ENCODE results near the gene SMTNL2.

DNA sequence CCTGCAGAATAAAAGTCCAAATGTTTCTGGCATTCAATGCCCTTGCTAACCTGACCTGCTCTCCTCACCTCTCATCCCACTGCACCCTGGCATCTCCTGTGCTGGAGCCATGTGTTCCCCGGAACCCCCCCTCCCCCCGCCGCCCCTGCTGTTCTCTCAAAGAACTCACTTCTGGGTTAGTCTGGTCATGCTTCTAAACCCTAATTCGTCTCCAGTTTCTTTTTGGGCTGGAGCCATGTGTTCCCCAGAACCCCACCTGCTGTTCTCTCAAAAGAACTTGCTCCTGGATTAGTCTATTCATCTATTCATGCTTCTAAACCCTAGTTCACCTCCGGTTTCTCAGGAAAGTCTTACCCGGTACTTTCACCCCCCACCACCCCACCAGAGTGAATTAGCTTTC lies 58.0 kb downstream of the SMTNL2 start:
- TF ChIP-seq, protein P1, sequence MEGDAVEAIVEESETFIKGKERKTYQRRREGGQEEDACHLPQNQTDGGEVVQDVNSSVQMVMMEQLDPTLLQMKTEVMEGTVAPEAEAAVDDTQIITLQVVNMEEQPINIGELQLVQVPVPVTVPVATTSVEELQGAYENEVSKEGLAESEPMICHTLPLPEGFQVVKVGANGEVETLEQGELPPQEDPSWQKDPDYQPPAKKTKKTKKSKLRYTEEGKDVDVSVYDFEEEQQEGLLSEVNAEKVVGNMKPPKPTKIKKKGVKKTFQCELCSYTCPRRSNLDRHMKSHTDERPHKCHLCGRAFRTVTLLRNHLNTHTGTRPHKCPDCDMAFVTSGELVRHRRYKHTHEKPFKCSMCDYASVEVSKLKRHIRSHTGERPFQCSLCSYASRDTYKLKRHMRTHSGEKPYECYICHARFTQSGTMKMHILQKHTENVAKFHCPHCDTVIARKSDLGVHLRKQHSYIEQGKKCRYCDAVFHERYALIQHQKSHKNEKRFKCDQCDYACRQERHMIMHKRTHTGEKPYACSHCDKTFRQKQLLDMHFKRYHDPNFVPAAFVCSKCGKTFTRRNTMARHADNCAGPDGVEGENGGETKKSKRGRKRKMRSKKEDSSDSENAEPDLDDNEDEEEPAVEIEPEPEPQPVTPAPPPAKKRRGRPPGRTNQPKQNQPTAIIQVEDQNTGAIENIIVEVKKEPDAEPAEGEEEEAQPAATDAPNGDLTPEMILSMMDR (conservative IDR thresholded peaks at IDR 0.05; ENCODE audit: low read depth, low read length), result no peak
- TF ChIP-seq EZH2phosphoT487 (IDR thresholded peaks at IDR 0.05; ENCODE audit: borderline replicate concordance, low read length) (no peak), EZH2 (IDR thresholded peaks at IDR 0.05; ENCODE audit: low read length, unreplicated experiment) (no peak)

Measured in PC-3 (cell line).